CD4-positive, alpha-beta T cell (primary cell): ENCODE data around the gene DNAJC15. TPM values are rescaled to one million over a fixed set of nuclear protein-coding genes. Genes with fewer than 3 reads are reported as not detected.
"Not testable (repeated sequence)": the region's sequence is repeated elsewhere in the genome, so short reads cannot be mapped to it uniquely, and the experiment has no call there.

Source experiments
- ATAC-seq: fragments of 200-7000 bp; cut with Tn5 transposase; one replicate; pipeline ENCODE4 v1.10.0; 2022; ENCODE audit warnings: mild to moderate bottlenecking; ENCODE audit not compliant: poor library complexity
- CTCF ChIA-PET: fragments of 350-600 bp; sonication (Branson Sonifier 250); formaldehyde crosslinking; loops from one replicate; lab custom pipeline; 2021; ENCODE audit warnings: antibody characterized with exemption, inconsistent platforms; lab: Charles Lee
- POLR2A ChIA-PET: fragments of 350-600 bp; sonication (Branson Sonifier 250); formaldehyde crosslinking; loops from one replicate; lab custom pipeline; 2021; ENCODE audit warnings: antibody characterized with exemption, inconsistent platforms; lab: Charles Lee
- DNase-seq, 14 experiments: peaks; one replicate each; pipeline ENCODE4 v3.0.0-alpha.2; 2013 to 2020; ENCODE audit warnings: mixed read lengths in 2 of 14
- H3K27ac ChIP-seq, 2 donors: one replicate each; pipeline versions ENCODE4 v1.5.1 to v1.7.0; 2013; ENCODE audit warnings: low read length in 2 of 2, low read depth in 1 of 2, mild to moderate bottlenecking in 1 of 2
- H3K27me3 ChIP-seq, 2 experiments: 1 replicate in 1 of 2; 2 replicates in 1 of 2; pipeline versions ENCODE4 v1.6.1 to v1.7.0; 2013; ENCODE audit warnings: low read length in 2 of 2, control low read depth in 1 of 2, mild to moderate bottlenecking in 1 of 2, moderate library complexity in 1 of 2; ENCODE audit not compliant: insufficient read depth in 2 of 2, control insufficient read depth in 1 of 2
- H3K36me3 ChIP-seq: one replicate; pipeline ENCODE4 v1.6.1; 2013; ENCODE audit warnings: low read length, control low read depth; ENCODE audit not compliant: insufficient read depth
- H3K4me1 ChIP-seq: one replicate; pipeline ENCODE4 v1.6.1; 2013; ENCODE audit warnings: low read length, control low read depth; ENCODE audit not compliant: insufficient read depth
- H3K4me3 ChIP-seq: one replicate; pipeline ENCODE4 v1.5.1; 2013; ENCODE audit warnings: mild to moderate bottlenecking, low read length, moderate library complexity
- H3K9me3 ChIP-seq, 2 experiments: 1 replicate in 1 of 2; 2 replicates in 1 of 2; pipeline versions ENCODE4 v1.6.1 to v1.7.0; 2013; ENCODE audit warnings: low read length in 2 of 2, mild to moderate bottlenecking in 2 of 2, control low read depth in 1 of 2, moderate library complexity in 1 of 2; ENCODE audit not compliant: control insufficient read depth in 1 of 2, insufficient read depth in 1 of 2
- H3K27ac Mint-ChIP-seq: one replicate; pipeline ENCODE4 v1.8.0; 2020; ENCODE audit warnings: mixed read lengths
- H3K27me3 Mint-ChIP-seq: one replicate; pipeline ENCODE4 v1.8.0; 2021; ENCODE audit warnings: mixed read lengths
- H3K36me3 Mint-ChIP-seq: one replicate; pipeline ENCODE4 v1.8.0; 2021; ENCODE audit warnings: low read depth, mixed read lengths
- H3K4me1 Mint-ChIP-seq: one replicate; pipeline ENCODE4 v1.8.0; 2021; ENCODE audit warnings: low read depth, mixed read lengths
- H3K4me3 Mint-ChIP-seq: one replicate; pipeline ENCODE4 v1.8.0; 2020; ENCODE audit warnings: mild to moderate bottlenecking, mixed read lengths
- H3K9me3 Mint-ChIP-seq: one replicate; pipeline ENCODE4 v1.8.0; 2020; ENCODE audit warnings: mixed read lengths
- CTCF ChIP-seq: fragments of 200-600 bp; IDR thresholded peaks from one replicate; pipeline ENCODE4 v1.8.0; 2022; ENCODE audit warnings: antibody characterized with exemption, mild to moderate bottlenecking
- intact Hi-C, 2 experiments: fragments of 100-400 bp; cut with DNase I in 1 of 2; cut with micrococcal nuclease in 1 of 2; formaldehyde crosslinking; loops; one replicate each; pipeline versions ENCODE4 v1.15.1 to v1.9.0; 2023 to 2025; cut with DNase I, micrococcal nuclease
- total RNA-seq, 174 experiments: library from RNA in 2 of 174; stranded (reverse) in 2 of 174; gene quantifications; one replicate each; pipeline ENCODE4 v1.2.3 and lab custom pipeline; 2021 to 2026

DNAJC15 gene
- total RNA-seq, 2 experiments from 2014 or later: 6.8 to 7.6 TPM

- no peaks in the 10 kb centered on the region for H3K9me3 Mint-ChIP-seq
- no peak overlapping the region for H3K4me3 Mint-ChIP-seq
- ATAC-seq: no peak
- no peak overlapping the region for H3K27ac Mint-ChIP-seq
- no peaks in the 10 kb centered on the region for H3K27me3 ChIP-seq
- H3K4me1 ChIP-seq: peaks cover 26% of the 10 kb centered on the region
- no peaks in the 10 kb centered on the region for H3K9me3 ChIP-seq
- CTCF ChIA-PET: interaction anchor here (1.2 to 2.0 kb wide), 3 partner anchors 13 to 69 kb away, joined by 5 read pairs; no protein-coding TSS in a partner anchor
- H3K4me3 ChIP-seq: no peak overlapping the region
- peaks cover 22% of the 10 kb centered on the region for H3K4me1 Mint-ChIP-seq
- peaks cover 33% of the 10 kb centered on the region for H3K36me3 Mint-ChIP-seq
- TF ChIP-seq CTCF: no peak
- H3K27me3 Mint-ChIP-seq: no peaks in the 10 kb centered on the region
- peak in 1 of 14 experiments; percentile 4 for DNase-seq
- peak overlapping the region; percentile 3 to 14 for H3K27ac ChIP-seq
- intact Hi-C loops: loop anchor here (1.0 to 5.0 kb wide), 3 partner anchors 13 to 66 kb away; partner anchors contain the start of genes DNAJC15 (in 1 of the 2) and EPSTI1 (in 1 of the 2)
- POLR2A ChIA-PET: interaction anchor here (0.9 to 6.4 kb wide), 6 partner anchors 10 to 67 kb away, joined by 3 to 77 read pairs (median 6); partner anchors contain the start of genes DNAJC15 and EPSTI1
- no peaks in the 10 kb centered on the region for H3K36me3 ChIP-seq
Observed at GRCh38 chr13:43058318-43058674, 34.9 kb downstream of the DNAJC15 start.

DNA sequence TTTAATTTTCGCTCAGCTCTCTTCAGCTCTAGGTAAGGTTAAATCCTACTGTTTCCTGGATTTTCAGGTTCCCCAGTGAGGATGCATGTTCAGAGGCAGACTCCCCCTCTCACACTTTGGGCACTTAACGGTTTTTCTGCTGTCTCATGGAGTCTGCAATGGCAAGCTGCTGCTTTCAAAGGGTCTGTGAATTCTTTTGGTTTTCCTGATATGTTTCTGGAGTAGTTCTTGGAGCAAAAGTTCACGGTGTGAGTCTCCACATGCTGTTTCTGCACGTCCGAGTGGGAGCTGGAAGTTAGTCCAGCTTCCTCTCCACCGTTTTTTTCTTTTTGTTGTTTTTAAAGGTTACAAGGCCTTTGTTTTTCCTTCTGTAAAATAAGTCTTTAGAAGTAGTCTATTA, 35.4 kb downstream of the DNAJC15 start:
- ChIA-PET CTCF (interaction anchor here (2.0 kb wide), 1 partner anchor 27 kb away, joined by 5 read pairs; no protein-coding TSS in a partner anchor), POLR2A (interaction anchor here (1.2 to 6.4 kb wide), 3 partner anchors 9 to 67 kb away, joined by 4 to 77 read pairs (median 9); partner anchors contain the start of gene EPSTI1)
- no peak for TF ChIP-seq CTCF
- no peak for DNase-seq
- H3K36me3 Mint-ChIP-seq: peaks cover 33% of the 10 kb centered on the region
- H3K9me3 Mint-ChIP-seq: no peaks in the 10 kb centered on the region
- Histone ChIP-seq H3K27me3 (no peaks in the 10 kb centered on the region), H3K4me1 (peaks cover 24% of the 10 kb centered on the region), H3K9me3 (no peaks in the 10 kb centered on the region), H3K36me3 (no peaks in the 10 kb centered on the region), H3K27ac (no peak overlapping the region), H3K4me3 (no peak overlapping the region)
- no peak overlapping the region for H3K27ac Mint-ChIP-seq
- peaks cover 22% of the 10 kb centered on the region for H3K4me1 Mint-ChIP-seq
- no peak overlapping the region for H3K4me3 Mint-ChIP-seq
- no peak for ATAC-seq
- no peaks in the 10 kb centered on the region for H3K27me3 Mint-ChIP-seq
- intact Hi-C loops: loop anchor here (1.0 to 5.0 kb wide), 3 partner anchors 14 to 67 kb away; partner anchors contain the start of genes DNAJC15 (in 1 of the 2) and EPSTI1 (in 1 of the 2)

DNA sequence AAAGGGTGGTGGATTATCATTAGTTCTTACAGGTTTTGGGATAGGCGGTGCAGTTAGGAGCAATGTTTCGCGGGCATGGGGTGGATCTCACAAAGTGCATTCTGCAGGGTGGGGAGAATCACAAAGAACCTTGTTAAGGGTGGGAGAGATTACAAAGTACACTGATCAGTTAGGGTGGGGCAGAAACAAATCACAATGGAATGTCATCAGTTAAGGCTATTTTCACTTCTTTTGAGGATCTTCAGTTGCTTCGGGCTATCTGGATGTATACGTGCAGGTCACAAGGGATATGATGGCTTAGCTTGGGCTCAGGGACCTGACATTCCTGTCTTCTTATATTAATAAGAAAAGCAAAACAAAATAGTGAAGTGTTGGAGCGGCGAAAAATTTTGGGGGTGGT, 36.4 kb downstream of the DNAJC15 start:
- H3K9me3 Mint-ChIP-seq, H3K27me3 ChIP-seq, H3K36me3 ChIP-seq, H3K4me3 Mint-ChIP-seq, H3K9me3 ChIP-seq, DNase-seq, H3K27ac Mint-ChIP-seq, ATAC-seq, H3K27me3 Mint-ChIP-seq, H3K27ac ChIP-seq, CTCF ChIA-PET, H3K4me3 ChIP-seq: not testable (repeated sequence)
- Mint-ChIP-seq H3K4me1 (peaks cover 22% of the 10 kb centered on the region), H3K36me3 (peaks cover 33% of the 10 kb centered on the region)
- H3K4me1 ChIP-seq: peaks cover 23% of the 10 kb centered on the region
- POLR2A ChIA-PET: interaction anchor here (1.2 kb wide), 1 partner anchor 8 kb away, joined by 4 read pairs; no protein-coding TSS in a partner anchor
- intact Hi-C loops: loop anchor here in 1 of 2 experiments (5.0 kb wide), 2 partner anchors 37 to 67 kb away; partner anchors contain the start of genes DNAJC15 and EPSTI1

GRCh38 chr13:43060806-43061205, 37.4 kb downstream of the DNAJC15 start:
- peaks cover 22% of the 10 kb centered on the region for H3K4me1 Mint-ChIP-seq
- H3K27ac ChIP-seq, DNase-seq, H3K9me3 Mint-ChIP-seq, H3K4me3 Mint-ChIP-seq, H3K27me3 ChIP-seq, intact Hi-C loops, H3K27me3 Mint-ChIP-seq, POLR2A ChIA-PET, H3K9me3 ChIP-seq, H3K36me3 ChIP-seq, ATAC-seq, H3K27ac Mint-ChIP-seq, H3K4me3 ChIP-seq: not testable (repeated sequence)
- peaks cover 36% of the 10 kb centered on the region for H3K36me3 Mint-ChIP-seq
- peaks cover 19% of the 10 kb centered on the region for H3K4me1 ChIP-seq
- CTCF ChIA-PET: interaction anchor here (0.9 to 1.3 kb wide), 2 partner anchors 17 to 91 kb away, joined by 3 to 4 read pairs; no protein-coding TSS in a partner anchor
